WTC11 (cell line): ENCODE measurements around the gene TMPRSS5. TPM values are rescaled to one million over a fixed set of nuclear protein-coding genes. Genes with fewer than 3 reads are reported as not detected.

ENCODE experiments used
- ATAC-seq: fragments of 200-7000 bp; cut with Tn5 transposase; 2 replicates; pipeline ENCODE4 v1.10.0; 2021; ENCODE audit warnings: mild to moderate bottlenecking, moderate library complexity
- CTCF ChIA-PET: fragments of 300-600 bp; sonication (Branson Sonifier 250); formaldehyde crosslinking; loops from one replicate; lab custom pipeline; 2021; ENCODE audit warnings: antibody characterized with exemption; lab: Charles Lee
- POLR2A ChIA-PET: fragments of 350-600 bp; sonication (Branson Sonifier 250); formaldehyde crosslinking; loops from one replicate; lab custom pipeline; 2021; ENCODE audit warnings: antibody characterized with exemption; lab: Charles Lee
- DNase-seq: peaks from one replicate; pipeline ENCODE4 v3.0.0; 2021; ENCODE audit warnings: low spot score
- H3K27ac Mint-ChIP-seq: 2 replicates; pipeline ENCODE4 v1.8.0; 2021; ENCODE audit warnings: mixed read lengths
- H3K27me3 Mint-ChIP-seq: 2 replicates; pipeline ENCODE4 v1.8.0; 2021; ENCODE audit warnings: low read depth, mild to moderate bottlenecking, moderate library complexity, mixed read lengths
- H3K36me3 Mint-ChIP-seq: 2 replicates; pipeline ENCODE4 v1.8.0; 2021; ENCODE audit warnings: mixed read lengths
- H3K4me1 Mint-ChIP-seq: 2 replicates; pipeline ENCODE4 v1.8.0; 2022; ENCODE audit warnings: mixed read lengths
- H3K4me3 Mint-ChIP-seq: 2 replicates; pipeline ENCODE4 v1.8.0; 2021; ENCODE audit warnings: mild to moderate bottlenecking, moderate library complexity, mixed read lengths
- H3K9me3 Mint-ChIP-seq: 2 replicates; pipeline ENCODE4 v1.8.0; 2021; ENCODE audit warnings: mixed read lengths
- ESRRA ChIP-seq: sonication (generic); formaldehyde crosslinking; IDR thresholded peaks from 2 replicates; pipeline ENCODE4 v1.8.1; 2022; ENCODE audit warnings: mild to moderate bottlenecking, missing genetic modification reagents, borderline replicate concordance
- GABPB1 ChIP-seq: sonication (generic); formaldehyde crosslinking; IDR thresholded peaks from 2 replicates; pipeline ENCODE4 v1.8.1; 2023; ENCODE audit warnings: mild to moderate bottlenecking, missing genetic modification reagents
- GTF2I ChIP-seq: fragments of 250-450 bp; sonication (Bioruptor Pico); conservative IDR thresholded peaks from 2 replicates; pipeline ENCODE4 v1.4.0; 2021; ENCODE audit warnings: mild to moderate bottlenecking
- IRF2 ChIP-seq: sonication (generic); formaldehyde crosslinking; IDR thresholded peaks from 2 replicates; pipeline ENCODE4 v1.8.0; 2022; ENCODE audit warnings: low read depth, missing genetic modification reagents, borderline replicate concordance
- MYBL2 ChIP-seq: sonication (generic); formaldehyde crosslinking; IDR thresholded peaks from 2 replicates; pipeline ENCODE4 v1.8.1; 2023; ENCODE audit warnings: mild to moderate bottlenecking, moderate library complexity, missing genetic modification reagents
- NR1H2 ChIP-seq: sonication (generic); formaldehyde crosslinking; IDR thresholded peaks from 2 replicates; pipeline ENCODE4 v1.9.0; 2021; ENCODE audit warnings: mild to moderate bottlenecking, moderate library complexity, missing genetic modification reagents
- RORB ChIP-seq: fragments of 250-450 bp; sonication (Bioruptor Pico); IDR thresholded peaks from 2 replicates; pipeline ENCODE4 v1.9.0; 2021; ENCODE audit warnings: mild to moderate bottlenecking
- SOX15 ChIP-seq: fragments of 250-450 bp; sonication (Bioruptor Pico); IDR thresholded peaks from 2 replicates; pipeline ENCODE4 v1.9.0; 2021; ENCODE audit warnings: mild to moderate bottlenecking
- SP1 ChIP-seq: sonication (generic); formaldehyde crosslinking; conservative IDR thresholded peaks from 2 replicates; pipeline ENCODE4 v1.8.1; 2022; ENCODE audit warnings: missing genetic modification reagents
- TEAD1 ChIP-seq: sonication (generic); formaldehyde crosslinking; IDR thresholded peaks from 2 replicates; pipeline ENCODE4 v1.8.0; 2022; ENCODE audit warnings: mild to moderate bottlenecking, missing genetic modification reagents
- TP53 ChIP-seq: sonication (generic); formaldehyde crosslinking; IDR thresholded peaks from 2 replicates; pipeline ENCODE4 v1.8.1; 2023; ENCODE audit warnings: mild to moderate bottlenecking, missing genetic modification reagents
- ZNF138 ChIP-seq: sonication (generic); formaldehyde crosslinking; conservative IDR thresholded peaks from 2 replicates; pipeline ENCODE4 v1.8.1; 2022; ENCODE audit warnings: mild to moderate bottlenecking, moderate library complexity, missing genetic modification reagents
- ZNF219 ChIP-seq: sonication (generic); formaldehyde crosslinking; IDR thresholded peaks from 2 replicates; pipeline ENCODE4 v1.8.0; 2023; ENCODE audit warnings: missing genetic modification reagents, mild to moderate bottlenecking, borderline replicate concordance
- ZNF396 ChIP-seq: fragments of 250-450 bp; sonication (Bioruptor Pico); IDR thresholded peaks from 2 replicates; pipeline ENCODE4 v1.8.0; 2021; ENCODE audit warnings: mild to moderate bottlenecking, moderate library complexity, borderline replicate concordance
- total RNA-seq: library from RNA; stranded (reverse); gene quantifications from 3 replicates; pipeline ENCODE4 v1.2.3, GENCODE V29; 2021
- TF ChIP-seq, protein P1 (sequence below): sonication (generic); formaldehyde crosslinking; IDR thresholded peaks from 2 replicates; pipeline ENCODE4 v1.8.1; 2023; ENCODE audit warnings: mild to moderate bottlenecking, missing genetic modification reagents, moderate library complexity
- TF ChIP-seq, protein P2 (sequence below): sonication (generic); formaldehyde crosslinking; IDR thresholded peaks from 2 replicates; pipeline ENCODE4 v1.8.1; 2022; ENCODE audit warnings: mild to moderate bottlenecking, moderate library complexity, missing genetic modification reagents
- TF ChIP-seq, protein P3 (sequence below): sonication (generic); formaldehyde crosslinking; IDR thresholded peaks from 2 replicates; pipeline ENCODE4 v1.8.0; 2022; ENCODE audit warnings: mild to moderate bottlenecking, missing genetic modification reagents
- TF ChIP-seq, protein P4 (sequence below): sonication (generic); formaldehyde crosslinking; IDR thresholded peaks from 2 replicates; pipeline ENCODE4 v1.8.0; 2022; ENCODE audit warnings: mild to moderate bottlenecking, missing genetic modification reagents
- TF ChIP-seq, protein P5 (sequence below): sonication (generic); formaldehyde crosslinking; IDR thresholded peaks from 2 replicates; pipeline ENCODE4 v1.8.1; 2023; ENCODE audit warnings: mild to moderate bottlenecking, missing genetic modification reagents
- TF ChIP-seq, protein P6 (sequence below): fragments of 250-450 bp; sonication (Bioruptor Pico); IDR thresholded peaks from 2 replicates; pipeline ENCODE4 v2.1.2; 2022; ENCODE audit warnings: mild to moderate bottlenecking, moderate library complexity

The TMPRSS5 gene
- total RNA-seq, 1 experiment from 2014 or later, result 1.7 TPM

DNA sequence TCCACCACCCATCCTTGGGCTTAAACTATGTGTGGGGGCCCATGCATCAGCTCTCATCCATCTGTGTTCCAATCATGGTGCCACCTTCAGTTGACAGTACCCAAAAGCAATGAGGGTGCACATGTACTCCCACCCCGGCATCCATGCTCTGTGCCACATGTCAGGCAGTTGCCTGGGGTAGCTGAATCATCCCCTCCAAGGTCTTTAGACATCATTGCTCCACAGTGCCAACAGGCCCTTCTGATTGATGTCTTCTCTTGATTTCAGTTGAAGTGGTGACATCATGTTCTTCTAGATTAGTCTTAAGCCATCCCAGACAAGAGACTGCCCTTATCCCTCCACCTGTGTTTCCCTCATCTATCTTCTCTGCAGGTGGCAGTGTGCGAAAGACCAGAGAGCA lies 42.5 kb downstream of the TMPRSS5 start:
- Mint-ChIP-seq H3K27me3 (peaks cover 11% of the 10 kb centered on the region), H3K36me3 (peaks cover 17% of the 10 kb centered on the region), H3K4me1 (peaks cover 5% of the 10 kb centered on the region), H3K27ac (no peak overlapping the region), H3K4me3 (no peak overlapping the region), H3K9me3 (peaks cover 30% of the 10 kb centered on the region)
- TF ChIP-seq, protein P1, sequence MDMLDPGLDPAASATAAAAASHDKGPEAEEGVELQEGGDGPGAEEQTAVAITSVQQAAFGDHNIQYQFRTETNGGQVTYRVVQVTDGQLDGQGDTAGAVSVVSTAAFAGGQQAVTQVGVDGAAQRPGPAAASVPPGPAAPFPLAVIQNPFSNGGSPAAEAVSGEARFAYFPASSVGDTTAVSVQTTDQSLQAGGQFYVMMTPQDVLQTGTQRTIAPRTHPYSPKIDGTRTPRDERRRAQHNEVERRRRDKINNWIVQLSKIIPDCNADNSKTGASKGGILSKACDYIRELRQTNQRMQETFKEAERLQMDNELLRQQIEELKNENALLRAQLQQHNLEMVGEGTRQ, result no peak
- DNase-seq, result no peak
- no peak for ATAC-seq
- POLR2A ChIA-PET, result no interaction called here
- CTCF ChIA-PET, result no interaction called here

DNA sequence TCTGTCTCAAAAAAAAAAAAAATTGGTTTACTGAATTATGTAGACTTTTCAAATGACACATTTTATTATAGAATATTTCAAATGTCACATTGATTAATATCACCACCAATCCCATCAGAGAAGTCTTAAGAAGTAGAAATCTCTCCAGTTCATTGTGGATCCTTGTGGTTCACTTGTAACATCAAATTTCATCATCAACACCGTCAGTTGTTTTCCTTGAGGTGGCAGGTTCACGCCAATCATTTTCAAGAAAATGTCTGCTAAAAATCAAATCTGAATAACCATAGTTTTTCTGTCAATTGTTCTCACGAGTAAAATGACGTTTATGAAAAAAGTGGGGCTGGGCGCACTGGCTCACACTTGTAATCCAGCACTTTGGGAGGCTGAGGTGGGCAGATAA lies 50.3 kb downstream of the TMPRSS5 start:
- Mint-ChIP-seq H3K9me3 (peaks cover 31% of the 10 kb centered on the region), H3K4me1 (no peaks in the 10 kb centered on the region), H3K4me3 (no peak overlapping the region), H3K27me3 (peaks cover 2% of the 10 kb centered on the region), H3K36me3 (peaks cover 23% of the 10 kb centered on the region), H3K27ac (no peak overlapping the region)
- no peak for TF ChIP-seq MYBL2 (CRISPR knock-in tag)
- TF ChIP-seq TP53 (CRISPR knock-in tag), result no peak
- TF ChIP-seq, protein P2, sequence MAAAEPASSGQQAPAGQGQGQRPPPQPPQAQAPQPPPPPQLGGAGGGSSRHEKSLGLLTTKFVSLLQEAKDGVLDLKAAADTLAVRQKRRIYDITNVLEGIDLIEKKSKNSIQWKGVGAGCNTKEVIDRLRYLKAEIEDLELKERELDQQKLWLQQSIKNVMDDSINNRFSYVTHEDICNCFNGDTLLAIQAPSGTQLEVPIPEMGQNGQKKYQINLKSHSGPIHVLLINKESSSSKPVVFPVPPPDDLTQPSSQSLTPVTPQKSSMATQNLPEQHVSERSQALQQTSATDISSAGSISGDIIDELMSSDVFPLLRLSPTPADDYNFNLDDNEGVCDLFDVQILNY (CRISPR knock-in tag), result no peak
- no peak for TF ChIP-seq ZNF219 (CRISPR knock-in tag)
- no peak for TF ChIP-seq GTF2I (CRISPR knock-in tag)
- TF ChIP-seq ZNF396 (CRISPR knock-in tag), result no peak
- TF ChIP-seq SOX15 (CRISPR knock-in tag), result no peak
- TF ChIP-seq ESRRA (CRISPR knock-in tag), result no peak
- no peak for TF ChIP-seq SP1
- no peak for TF ChIP-seq NR1H2
- no peak for TF ChIP-seq ZNF138 (CRISPR knock-in tag)
- TF ChIP-seq, protein P3, sequence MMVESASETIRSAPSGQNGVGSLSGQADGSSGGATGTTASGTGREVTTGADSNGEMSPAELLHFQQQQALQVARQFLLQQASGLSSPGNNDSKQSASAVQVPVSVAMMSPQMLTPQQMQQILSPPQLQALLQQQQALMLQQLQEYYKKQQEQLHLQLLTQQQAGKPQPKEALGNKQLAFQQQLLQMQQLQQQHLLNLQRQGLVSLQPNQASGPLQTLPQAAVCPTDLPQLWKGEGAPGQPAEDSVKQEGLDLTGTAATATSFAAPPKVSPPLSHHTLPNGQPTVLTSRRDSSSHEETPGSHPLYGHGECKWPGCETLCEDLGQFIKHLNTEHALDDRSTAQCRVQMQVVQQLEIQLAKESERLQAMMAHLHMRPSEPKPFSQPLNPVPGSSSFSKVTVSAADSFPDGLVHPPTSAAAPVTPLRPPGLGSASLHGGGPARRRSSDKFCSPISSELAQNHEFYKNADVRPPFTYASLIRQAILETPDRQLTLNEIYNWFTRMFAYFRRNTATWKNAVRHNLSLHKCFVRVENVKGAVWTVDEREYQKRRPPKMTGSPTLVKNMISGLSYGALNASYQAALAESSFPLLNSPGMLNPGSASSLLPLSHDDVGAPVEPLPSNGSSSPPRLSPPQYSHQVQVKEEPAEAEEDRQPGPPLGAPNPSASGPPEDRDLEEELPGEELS, result no peak
- TF ChIP-seq, protein P4, sequence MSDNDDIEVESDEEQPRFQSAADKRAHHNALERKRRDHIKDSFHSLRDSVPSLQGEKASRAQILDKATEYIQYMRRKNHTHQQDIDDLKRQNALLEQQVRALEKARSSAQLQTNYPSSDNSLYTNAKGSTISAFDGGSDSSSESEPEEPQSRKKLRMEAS (CRISPR knock-in tag), result no peak
- TF ChIP-seq, protein P5, sequence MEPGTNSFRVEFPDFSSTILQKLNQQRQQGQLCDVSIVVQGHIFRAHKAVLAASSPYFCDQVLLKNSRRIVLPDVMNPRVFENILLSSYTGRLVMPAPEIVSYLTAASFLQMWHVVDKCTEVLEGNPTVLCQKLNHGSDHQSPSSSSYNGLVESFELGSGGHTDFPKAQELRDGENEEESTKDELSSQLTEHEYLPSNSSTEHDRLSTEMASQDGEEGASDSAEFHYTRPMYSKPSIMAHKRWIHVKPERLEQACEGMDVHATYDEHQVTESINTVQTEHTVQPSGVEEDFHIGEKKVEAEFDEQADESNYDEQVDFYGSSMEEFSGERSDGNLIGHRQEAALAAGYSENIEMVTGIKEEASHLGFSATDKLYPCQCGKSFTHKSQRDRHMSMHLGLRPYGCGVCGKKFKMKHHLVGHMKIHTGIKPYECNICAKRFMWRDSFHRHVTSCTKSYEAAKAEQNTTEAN (CRISPR knock-in tag), result no peak
- TF ChIP-seq, protein P6, sequence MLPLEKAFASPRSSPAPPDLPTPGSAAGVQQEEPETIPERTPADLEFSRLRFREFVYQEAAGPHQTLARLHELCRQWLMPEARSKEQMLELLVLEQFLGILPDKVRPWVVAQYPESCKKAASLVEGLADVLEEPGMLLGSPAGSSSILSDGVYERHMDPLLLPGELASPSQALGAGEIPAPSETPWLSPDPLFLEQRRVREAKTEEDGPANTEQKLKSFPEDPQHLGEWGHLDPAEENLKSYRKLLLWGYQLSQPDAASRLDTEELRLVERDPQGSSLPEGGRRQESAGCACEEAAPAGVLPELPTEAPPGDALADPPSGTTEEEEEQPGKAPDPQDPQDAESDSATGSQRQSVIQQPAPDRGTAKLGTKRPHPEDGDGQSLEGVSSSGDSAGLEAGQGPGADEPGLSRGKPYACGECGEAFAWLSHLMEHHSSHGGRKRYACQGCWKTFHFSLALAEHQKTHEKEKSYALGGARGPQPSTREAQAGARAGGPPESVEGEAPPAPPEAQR, result no peak
- POLR2A ChIA-PET, result no interaction called here
- CTCF ChIA-PET, result no interaction called here
- no peak for DNase-seq
- no peak for ATAC-seq

DNA sequence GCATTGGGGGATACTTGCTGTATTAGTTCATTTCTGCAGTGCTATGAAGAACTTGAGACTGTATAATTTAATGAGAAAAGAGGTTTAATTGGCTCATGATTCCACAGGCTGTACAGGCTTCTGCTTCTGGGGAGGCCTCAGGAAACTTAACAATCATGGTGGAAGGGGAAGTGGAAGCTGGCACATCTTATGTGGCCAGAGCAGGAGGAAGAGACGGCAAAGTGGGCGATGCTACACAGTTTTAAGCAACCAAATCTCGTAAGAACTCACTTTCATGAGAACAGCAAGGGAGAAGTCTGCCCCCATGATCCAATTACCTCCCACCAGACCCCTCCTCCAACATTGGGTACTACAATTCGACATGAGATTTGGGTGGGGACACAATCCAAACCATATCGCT lies 55.1 kb downstream of the TMPRSS5 start:
- Mint-ChIP-seq H3K4me3 (no peak overlapping the region), H3K4me1 (no peaks in the 10 kb centered on the region)
- TF ChIP-seq GABPB1 (CRISPR knock-in tag) (no peak), IRF2 (no peak), RORB (CRISPR knock-in tag) (no peak), TEAD1 (no peak)
- TF ChIP-seq, all 79 proteins: peak for 0
- DNase-seq (no peak), ATAC-seq (no peak)
- CTCF ChIA-PET, result no interaction called here
- POLR2A ChIA-PET, result no interaction called here
- H3K27me3 Mint-ChIP-seq, result no peaks in the 10 kb centered on the region; the same call in 1 of the 2 replicates
- H3K9me3 Mint-ChIP-seq, result peaks cover 43% of the 10 kb centered on the region
- peaks cover 22% of the 10 kb centered on the region for H3K36me3 Mint-ChIP-seq
- H3K27ac Mint-ChIP-seq, result no peak overlapping the region
